Colonic mucosa (tissue), 4 donors: Measurements from ENCODE around the gene SLC9C1. TPM values are rescaled to one million over a fixed set of nuclear protein-coding genes. Genes with fewer than 3 reads are reported as not detected.

Source experiments
- DNase-seq: peaks from one replicate; pipeline ENCODE4 v3.0.0-alpha.2; 2020
- H3K27ac ChIP-seq: fragments of 200-600 bp; one replicate; pipeline ENCODE4 v1.8.0; 2021
- H3K27me3 ChIP-seq: fragments of 200-600 bp; one replicate; pipeline ENCODE4 v1.8.0; 2021
- H3K36me3 ChIP-seq: fragments of 200-600 bp; one replicate; pipeline ENCODE4 v1.8.0; 2021
- H3K4me1 ChIP-seq: fragments of 200-600 bp; one replicate; pipeline ENCODE4 v1.8.0; 2021; ENCODE audit warnings: mild to moderate bottlenecking
- H3K4me3 ChIP-seq: fragments of 200-600 bp; one replicate; pipeline ENCODE4 v1.8.0; 2021
- H3K9ac ChIP-seq, 2 donors: one replicate each; pipeline ENCODE4 v1.7.0; 2013; ENCODE audit warnings: control low read depth in 2 of 2, low read depth in 2 of 2, low read length in 2 of 2
- H3K9me3 ChIP-seq: fragments of 200-600 bp; one replicate; pipeline ENCODE4 v1.8.0; 2021
- intact Hi-C: fragments of 100-400 bp; cut with DNase I; formaldehyde crosslinking; loops from one replicate; pipeline ENCODE4 v1.14.1; 2022
- total RNA-seq, 2 donors: library from RNA; stranded (reverse); fragmentation: NEBNext Ultra II Directional in 1 of 2; extraction: Animal tissue kit (Norgen Biotek cat#: 25700) in 1 of 2; gene quantifications; one replicate each; pipeline ENCODE4 v1.2.1, GENCODE V29; 2021
- TF ChIP-seq, protein P1 (sequence below): fragments of 200-600 bp; IDR thresholded peaks from one replicate; pipeline ENCODE4 v1.8.0; 2022; ENCODE audit warnings: antibody characterized with exemption, mild to moderate bottlenecking
- donor health status: healthy.
- donor health status: DM: no; HTN: no; CAD: no.
- donor health status: DM: no; HTN: no; CAD: no.

The SLC9C1 gene
- total RNA-seq, 2 donors from 2014 or later: 0.13 to 0.15 TPM

DNA sequence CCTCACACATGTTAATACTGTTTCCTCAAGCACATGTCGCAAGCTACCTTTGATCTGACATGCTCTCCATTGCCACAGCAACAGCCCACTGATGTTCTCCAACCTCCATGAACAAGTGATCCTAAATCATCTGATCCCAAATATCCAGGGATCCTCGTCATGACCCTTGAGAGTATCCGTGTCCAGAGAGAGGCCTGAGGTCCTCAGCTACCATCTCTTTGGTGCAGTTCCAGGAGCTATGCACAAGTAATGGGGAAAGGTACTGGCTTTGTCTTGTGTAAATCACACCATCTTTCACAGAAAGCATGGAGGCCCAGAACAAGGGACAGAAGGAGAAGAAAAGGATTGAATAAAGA, 163.4 kb downstream of the SLC9C1 start:
- TF ChIP-seq, protein P1, sequence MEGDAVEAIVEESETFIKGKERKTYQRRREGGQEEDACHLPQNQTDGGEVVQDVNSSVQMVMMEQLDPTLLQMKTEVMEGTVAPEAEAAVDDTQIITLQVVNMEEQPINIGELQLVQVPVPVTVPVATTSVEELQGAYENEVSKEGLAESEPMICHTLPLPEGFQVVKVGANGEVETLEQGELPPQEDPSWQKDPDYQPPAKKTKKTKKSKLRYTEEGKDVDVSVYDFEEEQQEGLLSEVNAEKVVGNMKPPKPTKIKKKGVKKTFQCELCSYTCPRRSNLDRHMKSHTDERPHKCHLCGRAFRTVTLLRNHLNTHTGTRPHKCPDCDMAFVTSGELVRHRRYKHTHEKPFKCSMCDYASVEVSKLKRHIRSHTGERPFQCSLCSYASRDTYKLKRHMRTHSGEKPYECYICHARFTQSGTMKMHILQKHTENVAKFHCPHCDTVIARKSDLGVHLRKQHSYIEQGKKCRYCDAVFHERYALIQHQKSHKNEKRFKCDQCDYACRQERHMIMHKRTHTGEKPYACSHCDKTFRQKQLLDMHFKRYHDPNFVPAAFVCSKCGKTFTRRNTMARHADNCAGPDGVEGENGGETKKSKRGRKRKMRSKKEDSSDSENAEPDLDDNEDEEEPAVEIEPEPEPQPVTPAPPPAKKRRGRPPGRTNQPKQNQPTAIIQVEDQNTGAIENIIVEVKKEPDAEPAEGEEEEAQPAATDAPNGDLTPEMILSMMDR: no peak
- H3K4me1 ChIP-seq: no peaks in the 10 kb centered on the region
- H3K27me3 ChIP-seq: no peaks in the 10 kb centered on the region
- no peak for DNase-seq
- H3K9ac ChIP-seq: no peak overlapping the region
- intact Hi-C loops: loop anchor here (10.0 kb wide), 1 partner anchor 164 kb away; the partner anchor contains the start of gene SLC9C1
- H3K4me3 ChIP-seq: no peak overlapping the region
- H3K27ac ChIP-seq: no peak overlapping the region
- H3K36me3 ChIP-seq: no peaks in the 10 kb centered on the region
- no peaks in the 10 kb centered on the region for H3K9me3 ChIP-seq

DNA sequence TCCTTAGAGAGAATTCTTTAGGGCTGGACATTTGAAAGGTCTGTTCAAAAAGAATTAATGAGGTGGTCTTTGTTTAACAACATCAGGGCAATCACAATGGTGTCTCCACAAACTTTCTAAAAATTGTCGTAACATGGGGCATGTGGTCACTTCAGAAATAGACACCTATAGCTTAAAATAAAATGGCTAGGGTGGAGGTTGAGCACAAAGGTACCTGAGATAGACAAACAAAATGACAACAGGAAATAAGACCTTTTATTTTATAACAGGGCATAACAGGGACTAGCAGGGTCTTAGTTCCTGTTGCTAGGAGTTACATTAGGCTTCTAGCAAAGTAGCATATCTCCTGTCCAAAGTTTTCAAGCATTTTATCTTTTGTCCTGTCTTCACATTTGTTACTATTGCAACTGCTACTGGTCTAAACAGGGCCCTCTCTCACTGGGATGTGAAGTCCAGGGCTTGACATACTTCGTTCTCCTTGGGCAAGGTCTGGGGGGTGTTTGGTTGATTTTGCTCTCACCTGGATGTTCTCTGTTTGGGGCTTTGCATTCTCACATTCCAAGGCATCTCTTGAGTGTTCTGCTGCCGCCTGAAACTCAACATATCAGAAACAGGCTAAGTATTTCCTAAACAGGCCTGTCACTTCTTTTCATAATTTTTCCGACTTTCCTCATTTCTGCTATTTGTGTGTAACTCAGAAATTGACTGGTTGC, 163.9 kb downstream of the SLC9C1 start:
- TF ChIP-seq, protein P1: no peak
- DNase-seq: no peak
- Histone ChIP-seq H3K9me3 (no peaks in the 10 kb centered on the region), H3K27me3 (no peaks in the 10 kb centered on the region), H3K4me1 (no peaks in the 10 kb centered on the region), H3K4me3 (no peak overlapping the region), H3K36me3 (no peaks in the 10 kb centered on the region), H3K27ac (no peak overlapping the region), H3K9ac (no peak overlapping the region)
- intact Hi-C loops: loop anchor here (5.0 to 10.0 kb wide), 2 partner anchors 165 to 397 kb away; partner anchors contain the start of gene SLC9C1

- H3K36me3 ChIP-seq: no peaks in the 10 kb centered on the region
- intact Hi-C loops: loop anchor here (5.0 kb wide), 1 partner anchor 398 kb away; no protein-coding TSS in a partner anchor
- no peak for DNase-seq
- H3K27me3 ChIP-seq: no peaks in the 10 kb centered on the region
- no peaks in the 10 kb centered on the region for H3K9me3 ChIP-seq
- H3K4me3 ChIP-seq: no peak overlapping the region
- TF ChIP-seq, protein P1: no peak
- H3K9ac ChIP-seq: no peak overlapping the region
- no peak overlapping the region for H3K27ac ChIP-seq
- H3K4me1 ChIP-seq: no peaks in the 10 kb centered on the region
Observed at GRCh38 chr3:112128843-112129727, 164.9 kb downstream of the SLC9C1 start.

- TF ChIP-seq, protein P1: no peak
- Histone ChIP-seq H3K9me3 (no peaks in the 10 kb centered on the region), H3K36me3 (no peaks in the 10 kb centered on the region), H3K4me3 (no peak overlapping the region), H3K4me1 (no peaks in the 10 kb centered on the region), H3K27me3 (no peaks in the 10 kb centered on the region), H3K27ac (no peak overlapping the region), H3K9ac (no peak overlapping the region)
- intact Hi-C loops: loop anchor here (5.0 kb wide), 1 partner anchor 399 kb away; no protein-coding TSS in a partner anchor
- DNase-seq: no peak
Observed at GRCh38 chr3:112127522-112128494, 166.2 kb downstream of the SLC9C1 start.

GRCh38 chr3:112126511-112126911, 167.5 kb downstream of the SLC9C1 start:
- Histone ChIP-seq H3K27me3 (no peaks in the 10 kb centered on the region), H3K9ac (no peak overlapping the region), H3K4me3 (no peak overlapping the region), H3K4me1 (no peaks in the 10 kb centered on the region), H3K9me3 (no peaks in the 10 kb centered on the region), H3K36me3 (no peaks in the 10 kb centered on the region), H3K27ac (no peak overlapping the region)
- TF ChIP-seq, protein P1: no peak
- intact Hi-C loops: loop anchor here (5.0 kb wide), 1 partner anchor 401 kb away; no protein-coding TSS in a partner anchor
- no peak for DNase-seq
